GM06990 (cell line): ENCODE data around the gene PRX.

ENCODE experiments used
- DNase-seq: peaks from one replicate; pipeline ENCODE4 v3.0.0-alpha.2; 2011; ENCODE audit not compliant: insufficient read length; ENCODE audit errors: extremely low read depth
- H3K27me3 ChIP-seq: replicated peaks from 2 replicates; pipeline ENCODE4 v1.6.0; 2011; ENCODE audit warnings: low read length; ENCODE audit not compliant: control insufficient read depth, insufficient read depth
- H3K36me3 ChIP-seq: 2 replicates; pipeline ENCODE4 v1.5.1; 2011; ENCODE audit warnings: low read length; ENCODE audit not compliant: control insufficient read depth, insufficient read depth
- H3K4me3 ChIP-seq: replicated peaks from 2 replicates; pipeline ENCODE4 v1.5.1; 2011; ENCODE audit warnings: low read depth, mild to moderate bottlenecking, control low read depth, low read length
- TF ChIP-seq, protein P1 (sequence below): IDR thresholded peaks from 2 replicates; pipeline ENCODE4 v1.5.1; 2011; ENCODE audit warnings: low read length, control low read depth, mild to moderate bottlenecking, inconsistent platforms; ENCODE audit not compliant: insufficient read depth, poor library complexity, severe bottlenecking

The PRX gene

DNA sequence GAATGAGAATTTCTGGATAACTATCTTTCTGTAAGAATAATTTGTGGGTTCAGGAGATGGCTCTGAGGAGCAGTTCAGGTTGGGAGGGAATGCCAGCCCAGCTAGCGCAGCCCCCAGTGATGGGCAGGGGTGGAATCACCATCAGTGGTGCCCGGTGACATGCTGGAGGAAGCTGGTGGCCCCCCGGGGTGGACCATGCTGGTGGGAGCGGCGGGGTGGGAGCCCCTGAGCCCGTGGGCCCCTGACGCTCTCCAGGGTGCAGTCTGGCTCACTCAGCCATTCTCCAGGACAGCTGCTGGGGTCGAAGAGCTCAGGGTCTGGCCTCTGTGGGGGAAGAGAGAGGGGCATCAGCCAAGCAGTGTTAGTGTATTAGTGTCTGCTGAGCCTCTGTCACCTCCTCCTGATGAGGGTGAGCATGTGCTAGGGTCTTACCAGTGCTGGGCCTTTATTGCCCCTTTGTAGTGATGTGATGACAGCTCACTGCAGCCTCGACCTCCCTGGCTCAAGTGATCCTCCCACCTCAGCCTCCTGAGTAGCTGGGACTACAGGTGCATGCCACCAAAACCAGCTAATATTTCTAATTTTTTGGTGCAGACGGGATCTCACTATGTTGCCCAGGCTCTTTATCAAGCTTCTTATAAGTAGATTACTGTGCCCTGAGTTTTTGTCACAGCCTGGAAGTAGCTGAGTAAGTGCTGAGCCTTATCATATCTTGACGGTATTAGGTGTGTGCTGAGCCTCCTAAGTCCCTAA lies 33.6 kb downstream of the PRX start:
- no peaks in the 10 kb centered on the region for H3K27me3 ChIP-seq
- peaks cover 9% of the 10 kb centered on the region for H3K36me3 ChIP-seq
- DNase-seq = no peak
- TF ChIP-seq, protein P1, sequence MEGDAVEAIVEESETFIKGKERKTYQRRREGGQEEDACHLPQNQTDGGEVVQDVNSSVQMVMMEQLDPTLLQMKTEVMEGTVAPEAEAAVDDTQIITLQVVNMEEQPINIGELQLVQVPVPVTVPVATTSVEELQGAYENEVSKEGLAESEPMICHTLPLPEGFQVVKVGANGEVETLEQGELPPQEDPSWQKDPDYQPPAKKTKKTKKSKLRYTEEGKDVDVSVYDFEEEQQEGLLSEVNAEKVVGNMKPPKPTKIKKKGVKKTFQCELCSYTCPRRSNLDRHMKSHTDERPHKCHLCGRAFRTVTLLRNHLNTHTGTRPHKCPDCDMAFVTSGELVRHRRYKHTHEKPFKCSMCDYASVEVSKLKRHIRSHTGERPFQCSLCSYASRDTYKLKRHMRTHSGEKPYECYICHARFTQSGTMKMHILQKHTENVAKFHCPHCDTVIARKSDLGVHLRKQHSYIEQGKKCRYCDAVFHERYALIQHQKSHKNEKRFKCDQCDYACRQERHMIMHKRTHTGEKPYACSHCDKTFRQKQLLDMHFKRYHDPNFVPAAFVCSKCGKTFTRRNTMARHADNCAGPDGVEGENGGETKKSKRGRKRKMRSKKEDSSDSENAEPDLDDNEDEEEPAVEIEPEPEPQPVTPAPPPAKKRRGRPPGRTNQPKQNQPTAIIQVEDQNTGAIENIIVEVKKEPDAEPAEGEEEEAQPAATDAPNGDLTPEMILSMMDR = no peak
- H3K4me3 ChIP-seq = no peak overlapping the region

DNA sequence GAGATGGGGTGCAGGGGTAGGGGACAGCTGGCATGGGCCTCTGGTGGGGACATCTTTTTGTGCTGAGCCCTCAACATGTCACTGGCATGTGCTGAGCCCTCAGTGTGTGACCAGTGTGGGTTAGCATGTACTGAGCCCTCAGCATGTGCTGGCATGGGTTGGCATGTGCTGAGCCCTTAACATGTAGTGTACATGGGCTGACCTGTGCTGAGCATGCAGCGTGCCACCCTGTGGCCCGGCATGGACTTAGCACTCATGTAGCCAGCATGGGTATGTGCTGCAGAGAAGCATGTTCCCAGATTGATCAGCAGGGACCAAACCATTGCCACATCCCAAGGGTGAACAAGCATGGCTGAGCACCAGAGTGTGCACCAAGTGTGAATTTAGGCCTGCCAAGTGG lies 34.7 kb downstream of the PRX start:
- Histone ChIP-seq H3K4me3 (no peak overlapping the region), H3K36me3 (peaks cover 9% of the 10 kb centered on the region), H3K27me3 (no peaks in the 10 kb centered on the region)
- DNase-seq = no peak
- TF ChIP-seq, protein P1 = no peak

DNA sequence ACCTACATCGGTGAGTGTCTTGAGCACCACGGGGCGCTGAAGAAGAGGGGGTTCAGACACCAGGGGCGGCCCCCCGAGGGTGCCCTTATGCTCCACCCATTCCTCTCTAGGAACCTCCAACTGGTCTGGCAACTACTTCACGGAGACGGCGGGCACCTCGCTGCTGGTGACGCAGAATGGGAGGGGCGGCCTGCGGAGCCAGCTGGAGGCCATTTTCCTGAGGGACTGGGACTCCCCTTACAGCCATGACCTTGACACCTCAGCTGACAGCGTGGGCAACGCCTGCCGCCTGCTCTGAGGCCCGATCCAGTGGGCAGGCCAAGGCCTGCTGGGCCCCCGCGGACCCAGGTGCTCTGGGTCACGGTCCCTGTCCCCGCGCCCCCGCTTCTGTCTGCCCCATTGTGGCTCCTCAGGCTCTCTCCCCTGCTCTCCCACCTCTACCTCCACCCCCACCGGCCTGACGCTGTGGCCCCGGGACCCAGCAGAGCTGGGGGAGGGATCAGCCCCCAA lies 35.2 kb downstream of the PRX start:
- no peak for DNase-seq
- Histone ChIP-seq H3K27me3 (no peaks in the 10 kb centered on the region), H3K4me3 (no peak overlapping the region), H3K36me3 (peaks cover 11% of the 10 kb centered on the region)
- TF ChIP-seq, protein P1 = no peak

DNA sequence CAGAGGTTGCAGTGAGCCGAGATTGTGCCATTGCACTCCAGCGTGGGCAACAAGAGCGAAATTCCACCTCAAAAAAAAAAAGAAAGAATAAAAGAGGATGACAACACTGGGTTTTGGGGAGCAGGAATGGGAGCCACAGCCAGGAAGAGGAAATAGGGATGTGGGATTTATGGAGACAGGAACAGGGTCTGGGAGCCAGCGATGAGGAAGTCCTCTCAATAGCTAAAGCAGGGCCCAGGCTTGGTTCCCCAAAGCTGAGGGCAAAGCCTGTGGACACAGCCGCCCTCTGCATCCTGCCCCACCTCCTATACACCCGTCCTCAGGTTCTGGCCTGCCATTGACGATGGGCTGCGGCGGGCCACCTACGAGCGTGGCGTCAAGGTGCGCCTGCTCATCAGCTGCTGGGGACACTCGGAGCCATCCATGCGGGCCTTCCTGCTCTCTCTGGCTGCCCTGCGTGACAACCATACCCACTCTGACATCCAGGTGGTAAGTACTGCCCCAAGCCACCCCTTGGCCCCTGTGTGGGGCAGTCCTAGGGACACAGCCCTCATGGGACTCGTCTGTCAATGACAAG lies 36.8 kb downstream of the PRX start:
- Histone ChIP-seq H3K36me3 (peaks cover 11% of the 10 kb centered on the region), H3K27me3 (no peaks in the 10 kb centered on the region), H3K4me3 (no peak overlapping the region)
- no peak for DNase-seq
- TF ChIP-seq, protein P1 = no peak

DNA sequence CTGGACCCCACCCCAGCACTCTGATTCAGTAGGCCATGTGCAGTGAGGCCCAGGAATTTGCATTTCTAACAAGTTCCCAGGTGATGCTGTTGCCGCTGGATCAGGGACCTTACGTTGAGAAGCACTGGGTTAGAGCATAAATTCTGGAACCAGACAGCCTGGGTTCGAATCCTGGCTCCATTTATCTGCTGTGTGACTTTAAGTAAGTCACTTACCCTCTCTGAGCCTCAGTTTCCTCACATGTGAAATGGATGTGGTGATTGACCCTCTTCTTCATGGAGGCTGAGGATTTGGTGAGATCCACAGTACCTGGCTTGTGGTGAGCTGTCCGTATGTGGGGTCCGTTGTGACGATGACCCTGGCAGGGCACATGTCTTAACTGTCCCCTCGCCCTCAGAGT lies 39.1 kb downstream of the PRX start:
- no peak overlapping the region for H3K4me3 ChIP-seq
- no peaks in the 10 kb centered on the region for H3K27me3 ChIP-seq
- DNase-seq = no peak
- TF ChIP-seq, protein P1 = no peak
- peaks cover 14% of the 10 kb centered on the region for H3K36me3 ChIP-seq
